Transverse colon (tissue), 4 donors: ENCODE data around the gene RNF145. TPM values are rescaled to one million over a fixed set of nuclear protein-coding genes. Genes with fewer than 3 reads are reported as not detected.
"Not testable (repeated sequence)": the region's sequence is repeated elsewhere in the genome, so short reads cannot be mapped to it uniquely, and the experiment has no call there.

Experiments used
- DNase-seq: peaks from one replicate; pipeline ENCODE4 v3.0.0-alpha.2; 2019
- H3K27ac ChIP-seq, 4 donors: fragments of 200-600 bp; sonication (generic); 2 replicates each; pipeline ENCODE4 v1.5.1; 2016 to 2018; ENCODE audit warnings: inconsistent platforms in 4 of 4
- H3K27me3 ChIP-seq: fragments of 200-600 bp; sonication (generic); 2 replicates; pipeline ENCODE4 v1.5.1; 2017; ENCODE audit warnings: inconsistent platforms
- H3K36me3 ChIP-seq, 4 donors: fragments of 200-600 bp; sonication (generic); 2 replicates each; pipeline ENCODE4 v1.5.1; 2017 to 2019; ENCODE audit warnings: inconsistent platforms in 4 of 4
- H3K4me1 ChIP-seq, 4 donors: fragments of 200-600 bp; sonication (generic); 2 replicates each; pipeline ENCODE4 v1.5.1; 2017 to 2020; ENCODE audit warnings: inconsistent platforms in 4 of 4
- H3K4me3 ChIP-seq, 4 donors: fragments of 200-600 bp; sonication (generic); 1 replicate in 1 of 4; 2 replicates in 3 of 4; pipeline versions ENCODE4 v1.5.1 to v1.6.1; 2017 to 2019; ENCODE audit warnings: inconsistent platforms in 4 of 4
- H3K9me3 ChIP-seq, 2 donors: fragments of 200-600 bp; sonication (generic); 2 replicates each; pipeline ENCODE4 v1.5.1; 2017 to 2019; ENCODE audit warnings: inconsistent platforms in 2 of 2
- CTCF ChIP-seq, 5 experiments: fragments of 200-600 bp in 3 of 5; fragments of 450-650 bp in 2 of 5; sonication (generic) in 3 of 5; IDR thresholded peaks; 1 replicate in 2 of 5; 2 replicates in 3 of 5; pipeline ENCODE4 v1.5.1; 2016 to 2017; ENCODE audit warnings: antibody characterized with exemption in 5 of 5, inconsistent platforms in 3 of 5, mild to moderate bottlenecking in 2 of 5, moderate library complexity in 1 of 5
- EP300 ChIP-seq: sonication (generic); formaldehyde crosslinking; IDR thresholded peaks from one replicate; pipeline ENCODE4 v1.6.1; 2017; ENCODE audit warnings: antibody characterized with exemption, low read depth
- POLR2A ChIP-seq: fragments of 450-650 bp; IDR thresholded peaks from one replicate; pipeline ENCODE4 v1.6.1; 2016; ENCODE audit warnings: antibody characterized with exemption, mild to moderate bottlenecking, moderate library complexity
- POLR2AphosphoS5 ChIP-seq, 3 donors: sonication (generic); formaldehyde crosslinking; IDR thresholded peaks; one replicate each; pipeline ENCODE4 v1.6.1; 2016; ENCODE audit warnings: antibody characterized with exemption in 3 of 3
- WGBS, 2 donors: methylation state at CpG; one replicate each; pipeline ENCODE4 v1.1.5; 2018; ENCODE audit warnings: low coverage in 1 of 2; 5-methylcytosine and 5-hydroxymethylcytosine counted together
- in situ Hi-C, 4 donors: fragments of 200-750 bp; cut with MboI; loops; one replicate each; pipeline versions ENCODE4 v1.15.0 to v1.15.1; 2017; ENCODE audit warnings: low sequenced_read_pairs in 3 of 4, low pct_ligation_motif_present in 1 of 4, low pct_unique_long_range_greater_than_20kb in 1 of 4
- intact Hi-C: fragments of 100-400 bp; cut with DNase I; formaldehyde crosslinking; loops from one replicate; pipeline ENCODE4 v1.15.1; 2023; ENCODE audit warnings: low total_unique reads
- total RNA-seq, 4 donors: library from RNA; depleted of rRNA; stranded (reverse); fragments of >200 nt; gene quantifications; one replicate each; pipeline ENCODE4 v1.1.0, GENCODE V29; 2016

RNF145 gene
- total RNA-seq, 4 donors from 2014 or later, result 11.5 to 59.4 (median 29.2) TPM

- Histone ChIP-seq H3K4me3 (no peak overlapping the region), H3K4me1 (no peaks in the 10 kb centered on the region), H3K27me3 (no peaks in the 10 kb centered on the region), H3K27ac (no peak overlapping the region), H3K36me3 (no peaks in the 10 kb centered on the region), H3K9me3 (no peaks in the 10 kb centered on the region)
- TF ChIP-seq EP300, result no peak
- TF ChIP-seq POLR2AphosphoS5 (IDR thresholded peaks at IDR 0.05), result no peak
- no peak for TF ChIP-seq CTCF (IDR thresholded peaks at IDR 0.05)
- in situ Hi-C loops, result no loop called here
- no peak for DNase-seq
- intact Hi-C loops, result no loop called here
- WGBS, 2 donors, result 91 to 95% methylated on average over 2 of the region's 2 CpGs
Observed at GRCh38 chr5:159231167-159231566, 21.8 kb upstream of the RNF145 start.

- Histone ChIP-seq H3K9me3 (no peaks in the 10 kb centered on the region), H3K4me3 (no peak overlapping the region), H3K4me1 (no peaks in the 10 kb centered on the region), H3K27ac (no peak overlapping the region), H3K27me3 (no peaks in the 10 kb centered on the region), H3K36me3 (no peaks in the 10 kb centered on the region)
- intact Hi-C loops, result no loop called here
- TF ChIP-seq EP300 (no peak), CTCF (IDR thresholded peaks at IDR 0.05) (no peak), POLR2AphosphoS5 (IDR thresholded peaks at IDR 0.05) (no peak), POLR2A (no peak)
- DNase-seq, result no peak
- in situ Hi-C loops, result no loop called here
- WGBS, 2 donors, result 40 to 80% methylated on average over 1 to 3 of the region's 3 CpGs
Observed at GRCh38 chr5:159230657-159231056, 21.3 kb upstream of the RNF145 start.

- DNase-seq, intact Hi-C loops, H3K27ac ChIP-seq: not testable (repeated sequence)
Observed at GRCh38 chr5:159228097-159228496, 18.7 kb upstream of the RNF145 start.

GRCh38 chr5:159227452-159227851 is 18.1 kb upstream of the RNF145 start:
- H3K4me1 ChIP-seq, result no peaks in the 10 kb centered on the region
- no peak overlapping the region for H3K4me3 ChIP-seq
- DNase-seq, result no peak
- H3K9me3 ChIP-seq, result no peaks in the 10 kb centered on the region
- no peaks in the 10 kb centered on the region for H3K27me3 ChIP-seq
- no peak overlapping the region for H3K27ac ChIP-seq
- intact Hi-C loops (no loop called here), in situ Hi-C loops (no loop called here)
- WGBS, 2 donors, result 74 to 75% methylated on average over 1 to 3 of the region's 3 CpGs
- H3K36me3 ChIP-seq, result no peaks in the 10 kb centered on the region
- TF ChIP-seq EP300, result no peak
- TF ChIP-seq POLR2AphosphoS5 (IDR thresholded peaks at IDR 0.05), result no peak
- no peak for TF ChIP-seq CTCF (IDR thresholded peaks at IDR 0.05)
- no peak for TF ChIP-seq POLR2A

More at GRCh38 chr5:159228097-159228496, 18.7 kb upstream of the RNF145 start:
- H3K27me3 ChIP-seq, H3K9me3 ChIP-seq, in situ Hi-C loops, H3K4me3 ChIP-seq, H3K4me1 ChIP-seq, H3K36me3 ChIP-seq: not testable (repeated sequence)
- 70% methylated on average over 5 of the region's 5 CpGs; no CpG with 5 or more reads in 1 of the 2 donors for WGBS, 2 donors

GRCh38 chr5:159226451-159226850 is 17.1 kb upstream of the RNF145 start:
- no peaks in the 10 kb centered on the region for H3K4me1 ChIP-seq
- intact Hi-C loops (no loop called here), in situ Hi-C loops (no loop called here)
- no peaks in the 10 kb centered on the region for H3K9me3 ChIP-seq
- no peak overlapping the region for H3K27ac ChIP-seq
- DNase-seq, result no peak
- TF ChIP-seq POLR2A (no peak), CTCF (IDR thresholded peaks at IDR 0.05) (no peak), EP300 (no peak), POLR2AphosphoS5 (IDR thresholded peaks at IDR 0.05) (no peak)
- H3K4me3 ChIP-seq, result no peak overlapping the region
- H3K36me3 ChIP-seq, result no peaks in the 10 kb centered on the region
- H3K27me3 ChIP-seq, result no peaks in the 10 kb centered on the region
